Stimulated activated CD8-positive, alpha-beta memory T cell treated with anti-CD3 and anti-CD28 coated beads, Interleukin-4, amount 100 ng/mL, for 24 hours (primary cell): ENCODE measurements around the gene TMIE.
"Not testable (repeated sequence)": the region's sequence is repeated elsewhere in the genome, so short reads cannot be mapped to it uniquely, and the experiment has no call there.

Experiments
- DNase-seq: peaks from one replicate; pipeline ENCODE4 v3.0.0-alpha.2; 2020; ENCODE audit warnings: low read depth

The TMIE gene

GRCh38 chr3:46722443-46722842 is 21.3 kb downstream of the TMIE start:
- DNase-seq: no peak

DNA sequence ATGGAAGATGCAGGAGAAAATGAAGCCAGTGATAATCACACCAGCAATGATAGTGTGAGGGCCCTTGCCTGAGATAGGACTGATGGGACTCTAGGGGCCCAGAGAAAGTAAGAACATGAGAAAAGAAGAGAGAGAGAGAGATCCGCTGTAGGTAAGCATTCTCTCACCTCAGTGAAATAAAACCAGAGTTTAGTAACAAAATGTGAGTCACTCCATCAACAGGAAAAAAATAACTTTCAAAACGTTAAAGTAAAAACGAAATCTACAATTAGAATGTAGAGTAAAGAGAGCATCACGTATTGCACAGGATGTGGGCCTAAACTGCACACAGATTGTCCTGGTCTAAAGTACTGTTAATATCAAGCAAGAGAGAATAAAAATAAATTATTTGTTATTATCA is 23.2 kb downstream of the TMIE start:
- no peak for DNase-seq

- no peak for DNase-seq
Measured at GRCh38 chr3:46725621-46726314, 24.6 kb downstream of the TMIE start.

GRCh38 chr3:46729038-46729437 is 27.8 kb downstream of the TMIE start:
- DNase-seq: no peak

DNA sequence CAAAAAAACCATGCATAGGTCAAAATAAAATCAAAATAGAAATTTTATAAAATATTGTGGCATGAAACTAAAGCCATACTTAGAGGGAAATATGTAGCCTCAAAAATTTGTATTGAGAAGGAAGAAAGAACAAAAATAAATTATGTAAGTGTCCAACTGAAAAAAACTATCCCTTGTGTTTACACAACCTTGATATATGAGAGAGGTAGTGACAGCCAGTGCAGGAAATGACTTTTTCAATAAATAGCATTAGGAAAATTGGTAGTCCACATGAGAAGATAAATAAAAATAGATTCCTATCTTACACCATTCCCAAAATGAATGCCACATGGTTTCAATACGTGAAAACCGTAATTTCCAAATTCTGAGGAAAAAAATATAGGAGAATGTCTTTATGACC is 29.6 kb downstream of the TMIE start:
- no peak for DNase-seq

- DNase-seq: no peak
Measured at GRCh38 chr3:46731795-46732194, 30.6 kb downstream of the TMIE start.

DNA sequence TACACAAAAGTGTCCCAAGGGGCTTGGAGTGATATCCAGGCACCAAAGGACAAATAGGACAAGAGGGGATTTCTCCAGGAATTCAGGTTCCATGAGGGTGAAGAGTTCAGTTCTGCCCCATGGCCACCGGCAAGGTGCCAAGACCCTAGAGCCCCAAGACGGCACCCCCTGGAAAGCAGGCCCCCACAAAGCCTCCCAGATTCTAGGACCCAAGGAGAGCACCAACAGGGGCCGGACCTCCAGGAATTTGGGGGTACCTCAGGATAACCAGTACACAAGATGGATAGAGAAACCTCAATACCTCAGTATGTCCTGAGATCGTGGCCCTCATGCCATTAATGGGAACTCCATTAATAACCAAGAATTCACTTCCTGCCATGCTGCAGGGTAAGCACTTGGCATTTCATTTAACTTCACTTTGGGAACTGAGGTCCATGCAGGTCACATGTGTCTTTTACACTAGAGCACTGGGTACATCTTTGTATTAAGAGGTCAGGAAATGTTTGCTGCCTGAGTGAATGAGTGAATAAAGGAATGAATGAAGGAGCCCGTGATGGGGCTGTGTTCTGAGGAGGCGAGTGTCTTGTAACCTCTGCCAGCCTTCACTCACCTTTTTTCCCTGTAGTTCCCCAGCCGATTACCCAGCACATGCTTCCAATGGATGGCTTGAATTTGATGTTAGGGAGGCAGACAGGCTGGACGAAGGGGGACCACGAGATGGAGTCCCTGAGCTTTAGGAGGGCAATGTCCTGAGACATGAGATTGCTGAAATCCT is 32.0 kb downstream of the TMIE start:
- DNase-seq: no peak

DNA sequence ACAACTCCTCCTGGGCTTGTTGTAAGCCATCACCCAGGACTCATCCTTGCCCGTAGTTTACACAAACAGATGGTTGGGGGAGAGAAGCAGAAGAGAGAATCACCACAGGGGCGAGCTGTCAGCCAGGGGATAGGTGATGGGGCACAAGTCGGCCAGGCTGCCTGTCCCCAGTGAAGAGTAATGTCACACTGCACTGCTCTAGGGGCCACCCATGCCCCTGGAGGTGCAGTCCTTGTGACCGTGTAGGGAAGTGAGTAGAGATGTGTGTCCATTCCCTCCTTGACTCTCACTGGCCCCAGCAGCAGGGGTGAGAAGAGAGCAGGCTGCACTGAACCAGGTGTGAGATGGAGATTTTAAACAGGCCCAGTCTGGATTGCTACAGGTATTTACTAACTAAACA is 33.6 kb downstream of the TMIE start:
- DNase-seq: no peak

GRCh38 chr3:46736006-46736872 is 35.0 kb downstream of the TMIE start:
- no peak for DNase-seq

GRCh38 chr3:46737329-46737731 is 36.1 kb downstream of the TMIE start:
- no peak for DNase-seq

GRCh38 chr3:46739565-46739964 is 38.4 kb downstream of the TMIE start:
- DNase-seq: not testable (repeated sequence)

- no peak for DNase-seq
Measured at GRCh38 chr3:46742992-46743585, 41.9 kb downstream of the TMIE start.

GRCh38 chr3:46746711-46747110 is 45.5 kb downstream of the TMIE start:
- no peak for DNase-seq

- no peak for DNase-seq
Measured at GRCh38 chr3:46748170-46748569, 47.0 kb downstream of the TMIE start.

DNA sequence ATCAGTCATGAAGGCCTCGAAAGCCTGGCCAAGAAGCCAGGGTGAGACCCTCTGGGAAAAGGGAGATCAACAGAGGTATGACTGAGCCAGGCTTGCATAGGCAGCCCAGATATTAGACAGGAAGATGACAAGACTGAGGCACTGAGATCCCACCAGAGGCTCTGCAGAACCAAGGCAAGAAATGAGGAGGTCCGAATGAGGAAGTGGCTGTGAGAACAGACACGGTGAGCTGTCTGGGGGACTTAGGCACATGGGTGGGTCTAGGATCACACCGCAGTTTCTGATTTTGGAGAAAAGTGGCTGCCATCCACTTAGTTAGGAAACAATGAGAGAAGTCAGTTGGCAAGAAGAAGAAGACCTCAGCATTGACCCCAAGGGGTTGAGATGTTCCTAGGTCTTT is 47.9 kb downstream of the TMIE start:
- DNase-seq: no peak

- DNase-seq: no peak
Measured at GRCh38 chr3:46750555-46751038, 49.4 kb downstream of the TMIE start.

DNA sequence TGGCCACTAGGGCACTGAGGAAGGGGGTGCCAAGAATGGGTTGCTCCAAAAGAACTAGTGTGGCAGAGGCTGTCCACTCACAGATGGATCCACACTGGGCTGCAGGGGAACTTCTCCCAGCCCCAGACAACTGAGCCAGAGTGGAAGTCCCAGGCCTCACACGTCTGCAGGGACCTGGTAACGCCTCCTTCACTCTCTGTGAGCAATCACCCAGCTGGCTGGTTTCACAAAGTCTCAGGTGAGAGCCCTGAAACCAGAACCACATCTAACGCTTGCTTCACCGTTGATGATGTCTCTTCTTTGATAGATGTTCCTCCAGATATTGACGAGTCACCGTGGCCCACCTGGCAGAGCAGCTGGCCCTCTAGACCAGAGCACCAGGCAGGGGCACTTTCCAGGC is 51.9 kb downstream of the TMIE start:
- not testable (repeated sequence) for DNase-seq

- no peak for DNase-seq
Measured at GRCh38 chr3:46755646-46756045, 54.5 kb downstream of the TMIE start.

- DNase-seq: no peak
Measured at GRCh38 chr3:46756642-46757041, 55.5 kb downstream of the TMIE start.

DNA sequence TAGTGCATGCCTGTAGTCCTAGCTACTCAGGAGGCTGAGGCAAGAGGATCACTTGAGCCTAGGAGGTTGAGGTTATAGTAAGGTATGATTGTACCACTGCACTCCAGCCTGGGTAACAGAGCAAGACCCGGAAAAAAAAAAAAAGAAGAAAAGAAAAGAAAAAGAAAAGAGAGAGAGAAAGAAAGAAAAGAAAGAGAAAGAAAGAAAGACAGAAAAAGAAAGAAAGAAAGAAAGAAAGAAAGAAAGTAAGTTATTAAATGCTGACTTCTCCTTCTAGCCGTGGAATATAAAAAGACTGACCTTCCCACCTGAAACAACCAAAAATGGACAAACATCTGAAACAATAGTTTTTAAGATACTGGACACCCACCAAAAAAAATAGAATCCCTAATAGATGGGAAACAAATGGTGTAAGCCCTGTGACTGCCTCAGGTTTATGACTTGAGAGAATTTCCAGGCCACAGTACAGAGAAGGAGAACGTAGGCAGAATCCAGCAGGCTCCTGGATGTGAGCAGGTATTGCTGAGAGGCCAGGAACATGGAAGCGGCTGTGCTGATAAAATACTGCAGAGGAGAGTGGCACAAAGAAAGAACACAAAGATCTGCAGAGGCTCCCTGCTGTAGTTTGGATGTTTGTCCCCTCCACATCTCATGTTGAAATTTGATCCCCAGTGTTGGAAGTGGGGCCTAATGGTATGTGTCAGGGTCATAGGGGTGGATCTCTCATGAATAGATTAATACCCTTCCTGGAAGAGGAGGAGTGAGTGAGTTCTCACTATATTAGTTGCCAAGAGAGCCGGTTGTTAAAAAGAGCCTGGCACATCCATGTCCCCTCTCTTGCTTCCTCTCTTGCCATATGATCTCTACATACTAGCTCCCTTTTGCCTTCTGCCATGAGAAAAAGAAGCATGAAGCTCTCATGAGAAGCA is 58.3 kb downstream of the TMIE start:
- no peak for DNase-seq
